ENCODE data around the gene LDB2.

DNA sequence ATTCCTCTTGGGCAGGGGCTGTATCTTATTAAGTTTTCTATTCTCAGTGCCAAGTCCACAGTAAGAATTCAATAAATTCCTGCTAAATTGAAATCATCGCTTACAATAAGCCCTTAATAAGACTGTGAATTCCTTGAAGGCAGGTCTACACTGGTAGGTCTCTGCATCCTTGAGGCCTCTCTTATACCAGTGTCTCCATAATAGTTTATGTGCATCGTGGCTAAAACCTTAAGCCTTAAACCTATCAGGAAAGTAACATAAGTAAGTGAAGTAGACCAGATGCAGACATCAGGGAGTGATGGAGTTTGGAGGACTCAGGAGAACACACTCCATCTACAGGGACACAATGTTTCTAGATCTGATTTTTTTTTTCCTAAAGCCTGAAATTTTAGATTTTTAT is 240.3 kb downstream of the LDB2 start:
- TF ChIP-seq, protein P1, sequence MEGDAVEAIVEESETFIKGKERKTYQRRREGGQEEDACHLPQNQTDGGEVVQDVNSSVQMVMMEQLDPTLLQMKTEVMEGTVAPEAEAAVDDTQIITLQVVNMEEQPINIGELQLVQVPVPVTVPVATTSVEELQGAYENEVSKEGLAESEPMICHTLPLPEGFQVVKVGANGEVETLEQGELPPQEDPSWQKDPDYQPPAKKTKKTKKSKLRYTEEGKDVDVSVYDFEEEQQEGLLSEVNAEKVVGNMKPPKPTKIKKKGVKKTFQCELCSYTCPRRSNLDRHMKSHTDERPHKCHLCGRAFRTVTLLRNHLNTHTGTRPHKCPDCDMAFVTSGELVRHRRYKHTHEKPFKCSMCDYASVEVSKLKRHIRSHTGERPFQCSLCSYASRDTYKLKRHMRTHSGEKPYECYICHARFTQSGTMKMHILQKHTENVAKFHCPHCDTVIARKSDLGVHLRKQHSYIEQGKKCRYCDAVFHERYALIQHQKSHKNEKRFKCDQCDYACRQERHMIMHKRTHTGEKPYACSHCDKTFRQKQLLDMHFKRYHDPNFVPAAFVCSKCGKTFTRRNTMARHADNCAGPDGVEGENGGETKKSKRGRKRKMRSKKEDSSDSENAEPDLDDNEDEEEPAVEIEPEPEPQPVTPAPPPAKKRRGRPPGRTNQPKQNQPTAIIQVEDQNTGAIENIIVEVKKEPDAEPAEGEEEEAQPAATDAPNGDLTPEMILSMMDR (conservative IDR thresholded peaks at IDR 0.05; ENCODE audit: low read length) = no peak
- no peak for TF ChIP-seq EZH2phosphoT487 (IDR thresholded peaks at IDR 0.05; ENCODE audit: borderline replicate concordance)

Data from Loucy (cell line).